Uterus (tissue), 4 donors: Measurements from ENCODE around the gene GNS. TPM values are rescaled to one million over a fixed set of nuclear protein-coding genes. Genes with fewer than 3 reads are reported as not detected.

Experiments
- DNase-seq, 2 donors: peaks; one replicate each; pipeline ENCODE4 v3.0.0-alpha.2; 2019 to 2020
- H3K27ac ChIP-seq, 2 donors: fragments of 200-600 bp; sonication (generic); 1 replicate in 1 of 2; 2 replicates in 1 of 2; pipeline ENCODE4 v1.5.1; 2016 to 2018
- H3K27me3 ChIP-seq, 2 donors: fragments of 200-600 bp; sonication (generic); one replicate each; pipeline ENCODE4 v1.5.1; 2018 to 2019; ENCODE audit warnings: control low read depth in 1 of 2
- H3K36me3 ChIP-seq, 2 donors: fragments of 200-600 bp; sonication (generic); one replicate each; pipeline ENCODE4 v1.5.1; 2019; ENCODE audit warnings: control low read depth in 1 of 2
- H3K4me1 ChIP-seq, 2 donors: fragments of 200-600 bp; sonication (generic); one replicate each; pipeline ENCODE4 v1.5.1; 2018 to 2019; ENCODE audit warnings: control low read depth in 1 of 2
- H3K4me3 ChIP-seq, 2 donors: fragments of 200-600 bp; sonication (generic); 1 replicate in 1 of 2; 2 replicates in 1 of 2; pipeline ENCODE4 v1.5.1; 2018 to 2019; ENCODE audit warnings: mild to moderate bottlenecking in 1 of 2
- H3K9me3 ChIP-seq, 2 donors: fragments of 200-600 bp; sonication (generic); one replicate each; pipeline ENCODE4 v1.5.1; 2019; ENCODE audit warnings: control low read depth in 1 of 2
- CTCF ChIP-seq, 4 experiments: fragments of 200-600 bp in 2 of 4; fragments of 450-650 bp in 2 of 4; sonication (generic) in 2 of 4; IDR thresholded peaks; one replicate each; pipeline ENCODE4 v1.5.1; 2016 to 2019; ENCODE audit warnings: antibody characterized with exemption in 4 of 4, mild to moderate bottlenecking in 2 of 4, moderate library complexity in 1 of 4
- POLR2A ChIP-seq, 2 donors: fragments of 450-650 bp; IDR thresholded peaks; one replicate each; pipeline ENCODE4 v1.6.1; 2016; ENCODE audit warnings: antibody characterized with exemption in 2 of 2, mild to moderate bottlenecking in 1 of 2, moderate library complexity in 1 of 2
- intact Hi-C: fragments of 100-400 bp; cut with DNase I; formaldehyde crosslinking; loops from one replicate; pipeline ENCODE4 v1.15.1; 2023; ENCODE audit warnings: low total_unique reads
- total RNA-seq, 4 donors: library from RNA; depleted of rRNA in 3 of 4; stranded (reverse); fragments of >200 nt in 3 of 4; gene quantifications; one replicate each; pipeline versions ENCODE4 v1.1.0 to v1.2.4, GENCODE V29; 2014 to 2023
- donor health status: DM: yes; HTN: yes; CAD: no.

GNS gene
- total RNA-seq, 4 donors from 2014 or later: 71.5 to 148 (median 116) TPM

GRCh38 chr12:64740646-64741045, 18.6 kb downstream of the GNS start:
- Histone ChIP-seq H3K4me1 (no peaks in the 10 kb centered on the region), H3K27ac (no peak overlapping the region), H3K36me3 (no peaks in the 10 kb centered on the region), H3K4me3 (no peak overlapping the region), H3K27me3 (no peaks in the 10 kb centered on the region), H3K9me3 (no peaks in the 10 kb centered on the region)
- TF ChIP-seq POLR2A (IDR thresholded peaks at IDR 0.05) (no peak), CTCF (IDR thresholded peaks at IDR 0.05) (no peak)
- intact Hi-C loops: no loop called here
- no peak for DNase-seq

GRCh38 chr12:64739778-64740177, 19.4 kb downstream of the GNS start:
- no peak for DNase-seq
- no peak for TF ChIP-seq POLR2A (IDR thresholded peaks at IDR 0.05)
- TF ChIP-seq CTCF (IDR thresholded peaks at IDR 0.05): no peak
- no peaks in the 10 kb centered on the region for H3K9me3 ChIP-seq
- no peaks in the 10 kb centered on the region for H3K4me1 ChIP-seq
- H3K4me3 ChIP-seq: no peak overlapping the region
- H3K36me3 ChIP-seq: no peaks in the 10 kb centered on the region
- no peaks in the 10 kb centered on the region for H3K27me3 ChIP-seq
- intact Hi-C loops: no loop called here
- no peak overlapping the region for H3K27ac ChIP-seq

GRCh38 chr12:64737539-64737938, 21.7 kb downstream of the GNS start:
- Histone ChIP-seq H3K27ac (no peak overlapping the region), H3K4me1 (no peaks in the 10 kb centered on the region), H3K9me3 (no peaks in the 10 kb centered on the region), H3K36me3 (no peaks in the 10 kb centered on the region), H3K27me3 (no peaks in the 10 kb centered on the region), H3K4me3 (no peak overlapping the region)
- DNase-seq: no peak
- no peak for TF ChIP-seq CTCF (IDR thresholded peaks at IDR 0.05)
- no peak for TF ChIP-seq POLR2A (IDR thresholded peaks at IDR 0.05)
- intact Hi-C loops: no loop called here

GRCh38 chr12:64736771-64737170, 22.4 kb downstream of the GNS start:
- Histone ChIP-seq H3K4me3 (no peak overlapping the region), H3K27ac (no peak overlapping the region), H3K36me3 (no peaks in the 10 kb centered on the region), H3K9me3 (no peaks in the 10 kb centered on the region), H3K4me1 (no peaks in the 10 kb centered on the region), H3K27me3 (no peaks in the 10 kb centered on the region)
- TF ChIP-seq POLR2A (IDR thresholded peaks at IDR 0.05) (no peak), CTCF (IDR thresholded peaks at IDR 0.05) (no peak)
- intact Hi-C loops: no loop called here
- no peak for DNase-seq

GRCh38 chr12:64735442-64735841, 23.8 kb downstream of the GNS start:
- no peaks in the 10 kb centered on the region for H3K9me3 ChIP-seq

More at GRCh38 chr12:64735442-64735841, 23.8 kb downstream of the GNS start:
- Histone ChIP-seq H3K4me3 (no peak overlapping the region), H3K36me3 (no peaks in the 10 kb centered on the region), H3K27me3 (no peaks in the 10 kb centered on the region), H3K4me1 (no peaks in the 10 kb centered on the region), H3K27ac (peak overlapping the region in 1 of 2 donors; percentile 48)
- intact Hi-C loops: no loop called here
- TF ChIP-seq POLR2A (IDR thresholded peaks at IDR 0.05) (no peak), CTCF (IDR thresholded peaks at IDR 0.05) (no peak)
- no peak for DNase-seq
